K562 (cell line): ENCODE data around the gene FOXE1. TPM values are rescaled to one million over a fixed set of nuclear protein-coding genes. Genes with fewer than 3 reads are reported as not detected.

Source experiments
- ATAC-seq: fragments of 200-7000 bp; cut with Tn5 transposase; 3 replicates; pipeline ENCODE4 v1.9.1; 2020; ENCODE audit warnings: moderate library complexity
- BruUV-seq: library from RNA; stranded (reverse); fragments of 400-500 nt; replicated peaks from 2 replicates; lab custom pipeline; 2021; lab: Mats Ljungman, UMichigan
- CTCF ChIA-PET: fragments of 300-600 bp; formaldehyde crosslinking; extraction: SDS; loops from one replicate; lab custom pipeline; 2021; ENCODE audit warnings: low intra/inter-chr PET ratio; lab: Yijun Ruan, JAX
- POLR2A ChIA-PET: fragments of 300-600, 350-650 bp; sonication (Branson Sonifier 250); formaldehyde crosslinking; extraction: SDS; loops from one replicate; lab custom pipeline; 2021; ENCODE audit warnings: antibody characterized with exemption, inconsistent platforms; lab: Yijun Ruan, JAX
- DNase-seq, 4 experiments: peaks; one replicate each; pipeline versions ENCODE4 v3.0.0 to v3.0.0-alpha.2; 2011 to 2018; ENCODE audit warnings: low spot score in 3 of 4, mixed read lengths in 3 of 4; ENCODE audit errors: extremely low read depth in 1 of 4
- FAIRE-seq: peaks from 2 replicates; lab custom pipeline; 2011; peaks lifted over from hg19 to GRCh38; lab: Jason Lieb, UNC
- H2AFZ ChIP-seq: 2 replicates; pipeline ENCODE4 v1.6.0; 2011; ENCODE audit warnings: low read depth, low read length, control low read depth, inconsistent platforms
- H3K27ac ChIP-seq: fragments of 200-600 bp; 3 replicates; pipeline ENCODE4 v1.8.0; 2011; ENCODE audit warnings: low read depth, mild to moderate bottlenecking, control low read depth, inconsistent platforms, low read length, moderate library complexity, mixed read lengths; ENCODE audit errors: extremely low read depth
- H3K27me3 ChIP-seq, 2 experiments: fragments of 300-600 bp in 1 of 2; 2 replicates in 1 of 2; 3 replicates in 1 of 2; pipeline versions ENCODE4 v1.6.0 to v1.8.0; 2011; ENCODE audit warnings: inconsistent platforms in 2 of 2, low read length in 2 of 2, mild to moderate bottlenecking in 1 of 2, mixed read lengths in 1 of 2, moderate library complexity in 1 of 2; ENCODE audit not compliant: control insufficient read depth in 2 of 2, insufficient read depth in 2 of 2
- H3K36me3 ChIP-seq: fragments of 300-600 bp; 3 replicates; pipeline ENCODE4 v1.8.0; 2011; ENCODE audit warnings: mild to moderate bottlenecking, low read length, inconsistent platforms; ENCODE audit not compliant: control insufficient read depth, insufficient read depth
- H3K4me1 ChIP-seq, 2 experiments: fragments of 200-600 bp in 1 of 2; replicated peaks in 1 of 2; 2 replicates in 1 of 2; 3 replicates in 1 of 2; pipeline versions ENCODE4 v1.5.1 to v1.8.0; 2011; ENCODE audit warnings: inconsistent platforms in 2 of 2, low read length in 2 of 2, mild to moderate bottlenecking in 1 of 2, mixed read lengths in 1 of 2, moderate library complexity in 1 of 2; ENCODE audit not compliant: control insufficient read depth in 2 of 2, insufficient read depth in 2 of 2
- H3K4me2 ChIP-seq: 2 replicates; pipeline ENCODE4 v1.6.1; 2011; ENCODE audit warnings: low read length, control low read depth, inconsistent platforms, mixed read lengths; ENCODE audit not compliant: insufficient read depth
- H3K4me3 ChIP-seq: fragments of 200-600 bp; sonication (generic), shearing (Covaris generic); 2 replicates; pipeline ENCODE4 v1.5.1; 2016; ENCODE audit warnings: control low read depth, inconsistent platforms
- H3K79me2 ChIP-seq: fragments of 200-600 bp; 3 replicates; pipeline ENCODE4 v1.8.0; 2011; ENCODE audit warnings: low read length, inconsistent platforms; ENCODE audit not compliant: control insufficient read depth, insufficient read depth
- H3K9ac ChIP-seq, 2 experiments: 2 replicates each; pipeline versions ENCODE4 v1.6.0 to v1.6.1; 2011; ENCODE audit warnings: low read depth in 2 of 2, low read length in 2 of 2, control low read depth in 1 of 2, inconsistent platforms in 1 of 2, mild to moderate bottlenecking in 1 of 2, mixed read lengths in 1 of 2; ENCODE audit not compliant: insufficient read depth in 1 of 2
- H3K9me1 ChIP-seq: one replicate; pipeline ENCODE4 v1.6.0; 2011; ENCODE audit warnings: inconsistent platforms, mild to moderate bottlenecking, low read length, moderate library complexity; ENCODE audit not compliant: control insufficient read depth, insufficient read depth
- H3K9me3 ChIP-seq: replicated peaks from 2 replicates; pipeline ENCODE4 v1.5.1; 2011; ENCODE audit warnings: low read depth, low read length, inconsistent platforms; ENCODE audit not compliant: control insufficient read depth, insufficient read depth
- H4K20me1 ChIP-seq: replicated peaks from 2 replicates; pipeline ENCODE4 v1.6.1; 2011; ENCODE audit warnings: low read length, inconsistent platforms, mixed read lengths; ENCODE audit not compliant: control insufficient read depth, insufficient read depth
- FUS ChIP-seq: fragments of 200-400 bp; formaldehyde crosslinking; optimal IDR thresholded peaks from 2 replicates; pipeline ENCODE3; 2017; ENCODE audit warnings: low read depth, low read length
- HOXB6 ChIP-seq: fragments of 250-450 bp; sonication (Bioruptor Pico); IDR thresholded peaks from 2 replicates; pipeline ENCODE4 v1.5.1; 2022; ENCODE audit warnings: mild to moderate bottlenecking, borderline replicate concordance
- MIER1 ChIP-seq: fragments of 450-650 bp; IDR thresholded peaks from 2 replicates; pipeline ENCODE4 v1.6.1; 2016; ENCODE audit warnings: antibody characterized with exemption, mild to moderate bottlenecking, low read depth
- NELFE ChIP-seq: IDR thresholded peaks from 2 replicates; pipeline ENCODE4 v1.6.1; 2011; ENCODE audit warnings: mild to moderate bottlenecking; ENCODE audit not compliant: insufficient read depth, insufficient read length
- PHF20 ChIP-seq: fragments of 450-650 bp; IDR thresholded peaks from 2 replicates; pipeline ENCODE4 v1.6.1; 2018; ENCODE audit not compliant: partially characterized antibody
- ZNF354B ChIP-seq: fragments of 250-450 bp; sonication (Bioruptor Pico); IDR thresholded peaks from 2 replicates; pipeline ENCODE4 v1.4.0; 2020
- ZNF75A ChIP-seq: fragments of 450-650 bp; formaldehyde crosslinking; IDR thresholded peaks from 2 replicates; pipeline ENCODE4 v1.4.0; 2020; ENCODE audit warnings: mild to moderate bottlenecking
- WGBS: fragments of 100-300 bp; shearing (Covaris generic); methylation state at CpG from one replicate; pipeline ENCODE4 v1.1.6; 2016; ENCODE audit warnings: low coverage, mixed read lengths; ENCODE audit not compliant: insufficient coverage; ENCODE audit errors: missing lambda C conversion rate; 5-methylcytosine and 5-hydroxymethylcytosine counted together
- in situ Hi-C: fragments of 300-500 bp; cut with MboI; formaldehyde crosslinking; loops from 4 replicates; pipeline ENCODE4 v1.15.0; 2018; ENCODE audit warnings: inconsistent platforms, mixed read lengths
- intact Hi-C: fragments of 100-400 bp; cut with micrococcal nuclease; formaldehyde crosslinking; loops from 2 replicates; pipeline ENCODE4 v1.14.2; 2022
- polyA plus RNA-seq, 8 experiments: library from polyadenylated mRNA; depleted of rRNA in 4 of 8; stranded (reverse) in 5 of 8; unstranded in 3 of 8; fragments of >200 nt; fragmentation: Nextera tagmentation in 2 of 8; fragmentation: Illumina TruSeq in 1 of 8; extraction: Ambion mirVana in 2 of 8; extraction: Trizol in 1 of 8; gene quantifications; 2 replicates each; pipeline versions ENCODE4 v1.2.1 to v1.2.3, GENCODE V29; 2011 to 2014; ENCODE audit warnings: inconsistent platforms in 1 of 8, missing spikeins in 1 of 8
- total RNA-seq, 7 experiments: library from RNA; depleted of rRNA in 6 of 7; stranded (reverse); fragments of >200 nt in 6 of 7; fragmentation: Illumina TruSeq in 2 of 7; extraction: Trizol in 2 of 7; gene quantifications; 2 replicates each; pipeline versions ENCODE4 v1.2.1 to v1.2.3, GENCODE V29; 2011 to 2021; ENCODE audit warnings: low replicate concordance in 1 of 7
- TF ChIP-seq, protein P1 (sequence below): fragments of 250-450 bp; sonication (Bioruptor Pico); IDR thresholded peaks from 2 replicates; pipeline ENCODE4 v1.5.0; 2021
- TF ChIP-seq, protein P2 (sequence below): fragments of 200-800 bp; sonication (Bioruptor generic); IDR thresholded peaks from 2 replicates; pipeline ENCODE4 v1.6.1; 2016; ENCODE audit warnings: missing genetic modification characterization, missing compliant biosample characterization

Gene FOXE1
- total and polyA plus RNA-seq, 9 of the 15 experiments (the other 6 are each of a cell fraction or from before 2014, with no cell fraction given) = not detected

DNA sequence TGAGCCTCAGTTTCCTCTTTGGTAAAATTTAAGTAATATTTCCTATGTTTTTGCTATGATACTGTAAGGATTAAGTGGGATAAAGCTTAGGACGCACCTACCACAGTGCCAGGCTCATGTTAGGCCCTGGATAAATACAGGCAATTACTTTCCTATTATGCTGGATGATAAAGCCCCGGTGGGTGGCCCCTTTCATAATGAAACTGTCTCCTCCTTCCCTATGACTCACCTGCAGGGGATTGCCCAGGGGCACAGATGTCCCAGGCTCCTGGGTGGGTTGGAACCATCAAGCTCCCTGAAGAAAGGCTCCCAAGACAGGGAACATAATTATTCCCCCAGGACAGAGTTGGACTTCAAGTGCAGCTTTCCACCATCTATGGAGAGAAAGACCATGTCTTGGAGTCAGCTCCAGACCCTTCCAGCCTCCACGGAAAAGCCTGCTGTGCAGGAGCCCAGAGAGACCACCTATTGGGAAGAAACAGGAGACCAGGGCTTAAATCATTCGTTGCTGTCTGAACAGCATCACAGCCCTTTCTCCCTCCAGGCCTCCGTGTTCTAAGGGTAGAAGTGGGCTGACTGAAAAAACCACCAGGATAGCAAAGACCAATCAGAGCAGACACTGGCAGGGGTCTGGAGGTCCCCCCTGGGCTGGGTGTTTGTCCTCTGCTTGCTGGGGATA lies 43.2 kb upstream of the FOXE1 start:
- H3K36me3 ChIP-seq = no peaks in the 10 kb centered on the region
- no peak overlapping the region for H3K4me3 ChIP-seq
- H3K27ac ChIP-seq = no peak overlapping the region
- POLR2A ChIA-PET = interaction anchor here (0.6 to 1.5 kb wide), 3 partner anchors 9 to 347 kb away, joined by 3 read pairs; no protein-coding TSS in a partner anchor
- DNase-seq (no peak), ATAC-seq (no peak), FAIRE-seq (no peak)
- WGBS = 0% methylated on average over 5 of the region's 5 CpGs
- H3K9me3 ChIP-seq = no peaks in the 10 kb centered on the region
- no peak overlapping the region for H3K9ac ChIP-seq
- intact Hi-C loops = loop anchor here (10.0 kb wide), 1 partner anchor 95 kb away; no protein-coding TSS in a partner anchor
- no peak overlapping the region for H2AFZ ChIP-seq
- peaks cover 2 to 10% of the 10 kb centered on the region in 2 experiments; a peak in 2 of 5 replicates for H3K27me3 ChIP-seq
- H3K4me1 ChIP-seq = no peaks in the 10 kb centered on the region
- no peak overlapping the region for H3K4me2 ChIP-seq
- CTCF ChIA-PET = no interaction called here
- no peaks in the 10 kb centered on the region for H3K9me1 ChIP-seq
- no TSS peak for BruUV-seq
- H4K20me1 ChIP-seq = no peaks in the 10 kb centered on the region
- in situ Hi-C loops = no loop called here
- no peaks in the 10 kb centered on the region for H3K79me2 ChIP-seq
- TF ChIP-seq PHF20 (no peak), ZNF354B (CRISPR knock-in tag) (no peak), NELFE (no peak), MIER1 (no peak), FUS (no peak), ZNF75A (no peak), HOXB6 (CRISPR knock-in tag) (no peak)
- TF ChIP-seq, protein P1, sequence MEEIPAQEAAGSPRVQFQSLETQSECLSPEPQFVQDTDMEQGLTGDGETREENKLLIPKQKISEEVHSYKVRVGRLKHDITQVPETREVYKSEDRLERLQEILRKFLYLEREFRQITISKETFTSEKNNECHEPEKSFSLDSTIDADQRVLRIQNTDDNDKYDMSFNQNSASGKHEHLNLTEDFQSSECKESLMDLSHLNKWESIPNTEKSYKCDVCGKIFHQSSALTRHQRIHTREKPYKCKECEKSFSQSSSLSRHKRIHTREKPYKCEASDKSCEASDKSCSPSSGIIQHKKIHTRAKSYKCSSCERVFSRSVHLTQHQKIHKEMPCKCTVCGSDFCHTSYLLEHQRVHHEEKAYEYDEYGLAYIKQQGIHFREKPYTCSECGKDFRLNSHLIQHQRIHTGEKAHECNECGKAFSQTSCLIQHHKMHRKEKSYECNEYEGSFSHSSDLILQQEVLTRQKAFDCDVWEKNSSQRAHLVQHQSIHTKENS = no peak
- TF ChIP-seq, protein P2, sequence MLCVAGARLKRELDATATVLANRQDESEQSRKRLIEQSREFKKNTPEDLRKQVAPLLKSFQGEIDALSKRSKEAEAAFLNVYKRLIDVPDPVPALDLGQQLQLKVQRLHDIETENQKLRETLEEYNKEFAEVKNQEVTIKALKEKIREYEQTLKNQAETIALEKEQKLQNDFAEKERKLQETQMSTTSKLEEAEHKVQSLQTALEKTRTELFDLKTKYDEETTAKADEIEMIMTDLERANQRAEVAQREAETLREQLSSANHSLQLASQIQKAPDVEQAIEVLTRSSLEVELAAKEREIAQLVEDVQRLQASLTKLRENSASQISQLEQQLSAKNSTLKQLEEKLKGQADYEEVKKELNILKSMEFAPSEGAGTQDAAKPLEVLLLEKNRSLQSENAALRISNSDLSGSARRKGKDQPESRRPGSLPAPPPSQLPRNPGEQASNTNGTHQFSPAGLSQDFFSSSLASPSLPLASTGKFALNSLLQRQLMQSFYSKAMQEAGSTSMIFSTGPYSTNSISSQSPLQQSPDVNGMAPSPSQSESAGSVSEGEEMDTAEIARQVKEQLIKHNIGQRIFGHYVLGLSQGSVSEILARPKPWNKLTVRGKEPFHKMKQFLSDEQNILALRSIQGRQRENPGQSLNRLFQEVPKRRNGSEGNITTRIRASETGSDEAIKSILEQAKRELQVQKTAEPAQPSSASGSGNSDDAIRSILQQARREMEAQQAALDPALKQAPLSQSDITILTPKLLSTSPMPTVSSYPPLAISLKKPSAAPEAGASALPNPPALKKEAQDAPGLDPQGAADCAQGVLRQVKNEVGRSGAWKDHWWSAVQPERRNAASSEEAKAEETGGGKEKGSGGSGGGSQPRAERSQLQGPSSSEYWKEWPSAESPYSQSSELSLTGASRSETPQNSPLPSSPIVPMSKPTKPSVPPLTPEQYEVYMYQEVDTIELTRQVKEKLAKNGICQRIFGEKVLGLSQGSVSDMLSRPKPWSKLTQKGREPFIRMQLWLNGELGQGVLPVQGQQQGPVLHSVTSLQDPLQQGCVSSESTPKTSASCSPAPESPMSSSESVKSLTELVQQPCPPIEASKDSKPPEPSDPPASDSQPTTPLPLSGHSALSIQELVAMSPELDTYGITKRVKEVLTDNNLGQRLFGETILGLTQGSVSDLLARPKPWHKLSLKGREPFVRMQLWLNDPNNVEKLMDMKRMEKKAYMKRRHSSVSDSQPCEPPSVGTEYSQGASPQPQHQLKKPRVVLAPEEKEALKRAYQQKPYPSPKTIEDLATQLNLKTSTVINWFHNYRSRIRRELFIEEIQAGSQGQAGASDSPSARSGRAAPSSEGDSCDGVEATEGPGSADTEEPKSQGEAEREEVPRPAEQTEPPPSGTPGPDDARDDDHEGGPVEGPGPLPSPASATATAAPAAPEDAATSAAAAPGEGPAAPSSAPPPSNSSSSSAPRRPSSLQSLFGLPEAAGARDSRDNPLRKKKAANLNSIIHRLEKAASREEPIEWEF (CRISPR knock-in tag) = no peak
